ENCODE measurements around the gene XIRP1. TPM values are rescaled to one million over a fixed set of nuclear protein-coding genes. Genes with fewer than 3 reads are reported as not detected.
A peak's percentile ranks its signal among the peaks of the same experiment; 100 is the strongest.

The XIRP1 gene
- total RNA-seq, 6 experiments from 2014 or later, result 0.05 to 0.43 (median 0.07) TPM; not detected in 1

GRCh38 chr3:39136533-39137434 is 55.6 kb downstream of the XIRP1 start:
- Histone ChIP-seq H3K9me3 (no peaks in the 10 kb centered on the region), H3K4me3 (no peak overlapping the region), H3K36me3 (peaks cover 0 to 3% (median under 1%) of the 10 kb centered on the region in 4 donors), H3K27ac (no peak overlapping the region), H3K27me3 (no peaks in the 10 kb centered on the region), H3K4me1 (peaks cover 0 to 11% (median 4%) of the 10 kb centered on the region in 4 donors)
- no CpG with 5 or more reads among the region's 21 CpGs for WGBS (ENCODE audit: insufficient coverage, low coverage, low lambda C conversion rate, missing lambda C conversion rate)
- ATAC-seq (no peak), DNase-seq (no peak)
- TF ChIP-seq CTCF (IDR thresholded peaks at IDR 0.05) (no peak), POLR2A (IDR thresholded peaks at IDR 0.05) (no peak)
- intact Hi-C loops (cut with DNase I), result no loop called here

GRCh38 chr3:39135170-39135805 is 57.1 kb downstream of the XIRP1 start:
- TF ChIP-seq CTCF (IDR thresholded peaks at IDR 0.05) (no peak), POLR2A (IDR thresholded peaks at IDR 0.05) (no peak)
- ATAC-seq, result peak; percentile 44 to 73 (median 53)
- H3K27ac ChIP-seq, result no peak overlapping the region
- intact Hi-C loops (cut with DNase I), result no loop called here
- H3K9me3 ChIP-seq, result no peaks in the 10 kb centered on the region
- WGBS (ENCODE audit: insufficient coverage, low coverage, low lambda C conversion rate, missing lambda C conversion rate), result 73% methylated on average over 3 of the region's 8 CpGs
- no peaks in the 10 kb centered on the region for H3K4me1 ChIP-seq
- H3K36me3 ChIP-seq, result no peaks in the 10 kb centered on the region
- no peaks in the 10 kb centered on the region for H3K27me3 ChIP-seq
- H3K4me3 ChIP-seq, result no peak overlapping the region
- DNase-seq, result no peak

GRCh38 chr3:39134305-39134704 is 58.1 kb downstream of the XIRP1 start:
- H3K4me1 ChIP-seq, result no peaks in the 10 kb centered on the region
- no peak overlapping the region for H3K4me3 ChIP-seq
- TF ChIP-seq CTCF (IDR thresholded peaks at IDR 0.05) (no peak), POLR2A (IDR thresholded peaks at IDR 0.05) (no peak)
- DNase-seq (no peak), ATAC-seq (no peak)
- H3K36me3 ChIP-seq, result no peaks in the 10 kb centered on the region
- H3K9me3 ChIP-seq, result no peaks in the 10 kb centered on the region
- H3K27me3 ChIP-seq, result no peaks in the 10 kb centered on the region
- intact Hi-C loops (cut with DNase I), result no loop called here
- no peak overlapping the region for H3K27ac ChIP-seq
- 100% methylated on average over 2 of the region's 7 CpGs for WGBS (ENCODE audit: insufficient coverage, low coverage, low lambda C conversion rate, missing lambda C conversion rate)

- intact Hi-C loops (cut with DNase I), result no loop called here
- DNase-seq, result no peak
- Histone ChIP-seq H3K9me3 (no peaks in the 10 kb centered on the region), H3K27ac (no peak overlapping the region), H3K4me3 (no peak overlapping the region), H3K4me1 (no peaks in the 10 kb centered on the region), H3K27me3 (no peaks in the 10 kb centered on the region), H3K36me3 (no peaks in the 10 kb centered on the region)
- no peak for TF ChIP-seq CTCF (IDR thresholded peaks at IDR 0.05)
- no peak for ATAC-seq
- 72% methylated on average over 4 of the region's 6 CpGs for WGBS (ENCODE audit: insufficient coverage, low coverage, low lambda C conversion rate, missing lambda C conversion rate)
Measured at GRCh38 chr3:39133822-39134221, 58.6 kb downstream of the XIRP1 start.

Small RNA genes within 50 kb of the gene (microRNA-seq; reads per million reads assigned to microRNA genes)
- 0 reads per million in 2 donors for gene MIR6822

Small RNA genes within 50 kb of the gene (small RNA-seq; reads per million reads assigned to genes)
- 0 reads per million in 2 experiments for gene RF00017

Other genes starting within 250 kb of the XIRP1 start
- gene SCN11A, start 140.7 kb downstream of the XIRP1 start, total RNA-seq, result under 1 TPM in 5 of 6 experiments, not detected in 1; 0.12 to 0.31 (median 0.16) TPM
- gene WDR48, start 140.6 kb downstream of the XIRP1 start, total RNA-seq, result 10 to 100 TPM; 11.3 to 21.9 (median 18.3) TPM
- gene GORASP1, start 85.0 kb downstream of the XIRP1 start, total RNA-seq, result 10 to 100 TPM; 27.8 to 35.5 (median 33.1) TPM
- 1 to 10 TPM; 1.4 to 3.5 (median 2.5) TPM for gene TTC21A, start 84.9 kb downstream of the XIRP1 start, total RNA-seq
- 10 to 100 TPM in 5 of 6 experiments, 1 to 10 TPM in 1; 6.7 to 43.4 (median 17.4) TPM for gene CSRNP1, start 39.0 kb downstream of the XIRP1 start, total RNA-seq
- 1 to 10 TPM in 1 of 6 experiments, under 1 TPM in 4, not detected in 1; 0.25 to 1.8 (median 0.72) TPM for gene CX3CR1, start 87.4 kb upstream of the XIRP1 start, total RNA-seq
- not detected for gene CCR8, start 137.1 kb upstream of the XIRP1 start, total RNA-seq
- gene SLC25A38, start 190.8 kb upstream of the XIRP1 start, total RNA-seq, result 10 to 100 TPM; 20.9 to 36.7 (median 23.6) TPM
- gene RPSA, start 214.1 kb upstream of the XIRP1 start, total RNA-seq, result 100 to 1,000 TPM; 209 to 448 (median 268) TPM